Cortex of kidney (tissue), 1 donor: Measurements from ENCODE around the gene RAB37.

ENCODE experiments used
- DNase-seq: peaks from one replicate; lab custom pipeline; 2025; lab: John Stamatoyannopoulos, UW

RAB37 gene

GRCh38 chr17:74777901-74778515, 41.0 kb downstream of the RAB37 start:
- no peak for DNase-seq

- no peak for DNase-seq
Observed at GRCh38 chr17:74778960-74779359, 41.9 kb downstream of the RAB37 start.

DNA sequence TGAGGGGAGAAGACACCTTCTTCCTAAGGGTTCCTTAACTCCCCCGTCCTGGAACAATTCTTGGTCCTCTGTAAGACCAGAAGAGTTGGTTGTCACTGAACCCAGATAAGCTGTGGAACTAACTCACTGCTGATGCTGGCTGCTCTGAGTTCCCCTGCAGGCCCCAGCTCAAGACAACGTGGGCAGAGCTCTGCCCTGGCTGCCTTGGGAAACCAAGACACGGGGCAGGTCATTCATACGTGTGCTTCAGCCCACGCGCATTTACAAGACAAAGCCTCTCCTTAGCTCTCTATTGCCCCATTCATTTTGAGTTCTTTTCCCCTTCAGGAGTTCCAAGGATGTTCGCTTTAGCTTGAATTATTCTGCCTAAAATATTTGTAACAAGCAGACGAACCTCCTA, 42.4 kb downstream of the RAB37 start:
- no peak for DNase-seq

DNA sequence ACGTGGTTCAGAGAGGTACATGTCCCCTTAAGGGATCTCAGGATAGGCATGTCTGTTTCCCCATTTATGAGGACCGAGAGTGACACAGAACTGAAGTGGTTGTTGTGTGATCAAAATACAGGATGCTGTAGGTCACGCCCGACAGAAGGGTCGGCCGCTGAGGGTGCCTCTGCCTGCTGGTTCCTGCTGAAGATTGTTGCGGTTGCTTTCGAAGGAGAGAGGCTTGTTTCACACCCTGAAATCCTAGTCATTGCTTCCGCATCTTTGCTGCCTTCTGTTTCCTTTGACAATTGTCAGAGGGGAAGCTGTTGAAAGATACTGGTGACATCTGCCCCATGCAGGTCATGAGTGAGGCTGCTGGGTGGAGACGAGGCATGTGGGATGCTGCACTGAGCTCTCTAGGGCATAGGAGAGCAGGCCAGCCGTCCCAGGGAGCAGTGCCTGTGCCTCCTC, 42.9 kb downstream of the RAB37 start:
- DNase-seq, result no peak

GRCh38 chr17:74780443-74781238, 43.6 kb downstream of the RAB37 start:
- no peak for DNase-seq

DNA sequence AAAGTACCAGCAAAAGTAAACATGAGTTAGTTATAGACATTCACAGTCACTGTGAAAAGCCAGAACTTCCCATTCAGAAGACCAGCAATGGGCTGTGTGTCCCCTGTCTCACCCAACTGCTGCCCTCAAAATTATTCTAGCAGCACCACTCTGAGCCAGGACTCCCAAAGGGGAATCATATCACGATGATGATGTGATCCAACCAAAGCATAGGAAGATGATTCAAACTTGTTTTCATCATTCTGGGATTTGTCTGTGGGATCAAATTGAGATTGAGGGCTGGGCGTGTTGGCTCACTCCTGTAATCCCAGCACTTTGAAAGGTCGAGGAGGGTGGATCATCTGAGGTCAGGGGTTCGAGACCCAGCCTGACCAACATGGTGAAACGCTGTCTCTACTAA, 45.5 kb downstream of the RAB37 start:
- no peak for DNase-seq

- no peak for DNase-seq
Observed at GRCh38 chr17:74784125-74784810, 47.2 kb downstream of the RAB37 start.

- DNase-seq, result no peak
Observed at GRCh38 chr17:74785096-74785980, 48.3 kb downstream of the RAB37 start.

DNA sequence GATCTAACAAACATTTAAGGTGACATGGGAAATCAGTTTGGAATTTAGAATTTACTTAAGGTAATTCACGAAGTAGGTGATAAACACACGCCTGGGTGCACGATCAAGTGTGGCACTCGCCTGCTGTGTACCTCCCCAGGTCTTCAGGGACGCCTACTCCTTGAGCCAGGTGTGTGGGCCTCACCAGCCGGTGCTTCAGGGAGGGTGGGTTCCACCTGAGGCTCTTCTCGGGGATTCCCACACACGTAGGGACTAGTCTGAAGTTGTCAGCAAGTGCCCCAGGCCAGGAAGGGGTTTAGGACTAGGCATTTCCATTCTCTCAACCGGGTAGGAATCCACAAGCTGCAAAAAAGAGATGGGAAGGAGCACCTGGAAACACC, 48.9 kb downstream of the RAB37 start:
- DNase-seq, result no peak

GRCh38 chr17:74786431-74787055, 49.5 kb downstream of the RAB37 start:
- no peak for DNase-seq

DNA sequence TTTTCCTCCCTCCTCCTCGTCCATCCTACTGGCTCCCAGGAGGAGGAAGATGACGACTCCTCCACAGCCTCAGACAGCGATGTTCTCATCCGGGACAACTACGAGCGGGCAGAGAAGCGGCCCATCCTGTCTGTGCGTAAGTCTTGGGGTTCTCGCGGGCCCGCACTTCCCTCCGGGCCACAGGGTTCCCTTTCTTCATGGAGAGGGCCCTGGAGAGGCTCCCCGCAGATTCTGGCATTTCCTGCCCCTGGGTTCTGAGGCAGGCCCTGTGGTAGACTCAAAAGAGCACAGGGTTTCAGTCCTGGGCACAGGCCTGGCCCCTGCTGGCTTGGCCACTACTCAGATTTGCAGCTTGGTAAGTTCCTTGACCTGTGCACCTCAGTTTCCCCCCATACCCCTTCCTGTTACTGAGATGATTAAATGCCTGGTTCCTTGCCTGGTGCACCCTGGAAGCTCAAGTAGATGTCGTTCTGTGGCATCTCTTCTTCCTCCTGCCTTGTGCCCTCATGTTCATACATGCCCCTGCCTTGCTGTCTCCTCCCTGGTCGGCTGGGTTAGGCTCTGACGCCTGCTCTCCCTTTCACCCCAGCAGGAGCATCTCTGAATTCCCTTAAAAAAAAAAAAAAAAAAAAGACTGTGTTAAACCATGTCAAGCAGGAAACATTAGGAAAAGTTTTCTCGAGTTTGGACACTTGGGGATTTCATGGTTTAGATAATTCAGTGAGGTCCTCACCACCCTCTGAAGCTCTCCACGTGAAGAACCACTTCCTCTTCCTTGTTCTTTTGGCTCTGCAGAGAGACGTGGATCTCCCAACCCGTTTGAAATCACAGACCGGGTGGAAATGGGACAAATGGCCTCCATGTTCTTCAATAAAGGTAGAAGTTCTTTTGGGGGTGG, 53.4 kb downstream of the RAB37 start:
- DNase-seq, result no peak

DNA sequence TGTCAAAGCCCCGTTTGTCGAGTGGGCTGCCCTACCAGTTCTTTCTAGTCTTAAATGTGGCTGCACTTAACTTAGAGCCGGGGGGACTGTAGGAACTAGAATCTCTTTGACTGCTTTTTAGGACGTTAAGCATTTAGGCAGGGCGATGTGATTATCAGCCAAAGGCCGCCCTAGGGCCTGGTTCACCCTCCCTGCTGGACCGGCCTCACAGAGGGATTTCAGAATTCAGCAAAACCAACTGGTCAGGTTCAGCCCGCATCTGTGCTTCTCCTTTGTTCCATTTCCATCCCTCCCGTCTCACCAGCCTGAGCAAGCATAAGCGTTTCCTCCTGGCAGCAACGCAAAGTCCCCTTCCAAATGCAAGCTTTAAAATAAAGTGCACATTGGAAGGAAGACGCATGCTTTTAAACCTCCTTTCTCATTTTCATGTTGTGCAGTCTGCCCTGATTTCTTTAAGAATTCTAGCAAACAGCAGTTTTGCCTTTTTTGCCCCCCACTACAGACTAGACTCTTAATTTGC, 55.6 kb downstream of the RAB37 start:
- DNase-seq, result no peak

- no peak for DNase-seq
Observed at GRCh38 chr17:74795327-74796020, 58.4 kb downstream of the RAB37 start.

GRCh38 chr17:74796211-74796610, 59.2 kb downstream of the RAB37 start:
- DNase-seq, result no peak

- DNase-seq, result no peak
Observed at GRCh38 chr17:74796866-74797265, 59.8 kb downstream of the RAB37 start.
